Heart left ventricle (tissue), 13 donors: ENCODE data around the gene MANBA.
"Not testable (repeated sequence)": the region's sequence is repeated elsewhere in the genome, so short reads cannot be mapped to it uniquely, and the experiment has no call there.

ENCODE experiments used
- POLR2A ChIP-seq, 2 donors: fragments of 450-650 bp; IDR thresholded peaks; one replicate each; pipeline ENCODE4 v1.6.1; 2017; ENCODE audit warnings: antibody characterized with exemption in 2 of 2, mild to moderate bottlenecking in 2 of 2, moderate library complexity in 2 of 2
- TF ChIP-seq, protein P1 (sequence below), 12 donors: fragments of 200-600 bp; sonication (generic) in 4 of 12; IDR thresholded peaks; one replicate each; pipeline versions ENCODE4 v1.5.0 to v1.8.0; 2018 to 2022; ENCODE audit warnings: antibody characterized with exemption in 12 of 12, mild to moderate bottlenecking in 5 of 12
- donor health status: ischemic (EF 13 %, LVEDD 7.1; RV severe dilation, severe dysfunction).
- donor health status: DM: no; HTN: yes; CAD: no.
- donor health status: DM: no; HTN: no; CAD: no.
- donor health status: ischemic (EF 25% LVEDD 6.9; RV normal size, moderate dysfunction).
- donor health status: ischemic (EF 25% LVEDD 5.7; RV mildly dilated, moderate dysfunction).
- donor health status: ischemic (EF 35%, LVEDD 5.7; RV mildly dilated, moderate dysfunction).
- donor health status: nonischemic (EF 11% LVEDD 7.7; RV severe dilation, severe dysfunction).
- donor health status: DM: yes; HTN: yes; CAD: no.
- donor health status: PGD.
- donor health status: ischemic (EF 29% LVEDD 5.4; RV normal size, mild dysfunction).
- donor health status: nonischemic (EF 23%, LVEDD 6.1; RV moderate dilation, normal function).

DNA sequence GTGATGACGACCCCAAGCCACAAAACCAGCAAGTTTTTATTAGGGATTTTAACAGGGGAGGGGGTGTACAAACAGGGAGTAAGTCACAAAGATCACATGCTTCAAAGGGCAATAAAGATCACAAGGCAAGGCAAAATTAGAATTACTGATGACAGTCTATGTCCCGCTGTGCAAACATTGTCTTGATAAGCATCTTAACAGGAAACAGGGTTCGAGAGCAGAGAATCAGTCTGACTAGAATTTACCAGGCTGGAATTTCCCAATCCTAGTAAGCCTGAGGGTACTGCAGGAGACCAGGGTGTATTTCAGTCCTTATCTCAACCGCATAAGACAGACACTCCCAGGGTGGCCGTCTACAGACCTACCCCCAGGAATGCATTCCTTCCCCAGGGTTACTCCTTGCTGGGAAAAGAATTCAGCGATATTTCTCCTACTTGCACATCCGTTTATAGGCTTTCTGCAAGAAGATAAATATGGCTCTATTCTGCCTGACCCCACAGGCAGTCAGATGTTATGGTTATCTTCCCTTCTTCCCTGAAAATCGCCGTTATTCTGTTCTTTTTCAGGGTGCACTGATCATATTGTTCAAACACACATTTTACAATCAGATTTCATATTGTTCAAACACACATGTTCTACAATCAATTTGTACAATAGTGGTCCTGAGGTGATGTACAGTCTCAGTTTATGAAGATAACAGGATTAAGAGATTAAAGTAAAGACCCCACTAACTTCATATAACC lies 41.8 kb downstream of the MANBA start:
- TF ChIP-seq, protein P1, sequence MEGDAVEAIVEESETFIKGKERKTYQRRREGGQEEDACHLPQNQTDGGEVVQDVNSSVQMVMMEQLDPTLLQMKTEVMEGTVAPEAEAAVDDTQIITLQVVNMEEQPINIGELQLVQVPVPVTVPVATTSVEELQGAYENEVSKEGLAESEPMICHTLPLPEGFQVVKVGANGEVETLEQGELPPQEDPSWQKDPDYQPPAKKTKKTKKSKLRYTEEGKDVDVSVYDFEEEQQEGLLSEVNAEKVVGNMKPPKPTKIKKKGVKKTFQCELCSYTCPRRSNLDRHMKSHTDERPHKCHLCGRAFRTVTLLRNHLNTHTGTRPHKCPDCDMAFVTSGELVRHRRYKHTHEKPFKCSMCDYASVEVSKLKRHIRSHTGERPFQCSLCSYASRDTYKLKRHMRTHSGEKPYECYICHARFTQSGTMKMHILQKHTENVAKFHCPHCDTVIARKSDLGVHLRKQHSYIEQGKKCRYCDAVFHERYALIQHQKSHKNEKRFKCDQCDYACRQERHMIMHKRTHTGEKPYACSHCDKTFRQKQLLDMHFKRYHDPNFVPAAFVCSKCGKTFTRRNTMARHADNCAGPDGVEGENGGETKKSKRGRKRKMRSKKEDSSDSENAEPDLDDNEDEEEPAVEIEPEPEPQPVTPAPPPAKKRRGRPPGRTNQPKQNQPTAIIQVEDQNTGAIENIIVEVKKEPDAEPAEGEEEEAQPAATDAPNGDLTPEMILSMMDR (IDR thresholded peaks at IDR 0.05) = not testable (repeated sequence)
- TF ChIP-seq POLR2A (IDR thresholded peaks at IDR 0.05) = not testable (repeated sequence)
